H1 (cell line): ENCODE measurements around the gene TMEM151A.
A peak's percentile ranks its signal among the peaks of the same experiment; 100 is the strongest.

Experiments used
- CREB1 ChIP-seq: IDR thresholded peaks from 2 replicates; pipeline ENCODE4 v1.6.1; 2012; ENCODE audit warnings: inconsistent platforms
- POLR2AphosphoS5 ChIP-seq: IDR thresholded peaks from 2 replicates; pipeline ENCODE4 v1.6.1; 2011; ENCODE audit warnings: low read depth, low read length
- TF ChIP-seq, protein P1 (sequence below): IDR thresholded peaks from 2 replicates; pipeline ENCODE4 v1.6.1; 2011; ENCODE audit warnings: low read depth, mild to moderate bottlenecking, low read length; ENCODE audit not compliant: insufficient read depth

DNA sequence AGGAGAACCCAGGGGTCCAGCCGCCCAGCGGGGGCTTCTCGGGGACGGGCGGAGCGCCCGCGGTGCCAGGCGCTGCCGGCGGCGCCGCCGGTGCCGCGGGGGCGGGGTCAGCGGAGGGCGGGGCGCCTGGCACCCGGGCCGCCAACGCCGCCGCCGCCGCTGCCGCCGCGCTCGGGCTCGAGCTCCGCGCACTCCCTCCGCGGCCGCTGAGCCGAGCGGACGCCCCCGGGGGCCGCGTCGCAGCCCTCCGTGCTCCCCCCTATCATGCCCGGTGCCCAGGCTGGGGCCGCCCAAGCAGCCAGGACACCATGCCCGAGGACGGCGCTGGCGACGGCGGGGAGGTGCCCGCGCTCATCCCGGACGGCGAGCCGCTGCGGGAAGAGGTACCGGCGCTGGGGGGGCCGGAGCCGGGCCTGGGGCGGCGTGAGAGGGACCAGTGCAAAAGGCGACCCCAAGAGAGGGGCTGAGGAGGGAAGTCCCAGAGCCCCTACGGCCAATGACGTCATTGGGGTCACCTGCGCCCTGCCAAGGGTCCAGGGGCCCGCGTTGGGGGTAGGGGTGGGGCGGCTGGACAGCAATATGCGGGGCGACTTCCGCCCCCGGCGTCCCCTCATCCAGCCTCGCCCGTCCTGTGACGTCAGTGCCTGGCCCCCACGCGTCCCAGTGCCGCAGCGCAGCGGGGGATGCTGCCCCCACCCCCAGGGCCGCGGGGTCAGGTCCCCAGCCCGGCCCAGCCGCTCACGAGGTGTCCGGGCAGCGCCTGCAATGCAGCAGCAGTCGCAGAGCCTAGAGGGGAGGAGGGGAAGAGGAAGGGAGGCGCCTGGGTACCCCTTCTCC lies at the start of gene TMEM151A:
- TF ChIP-seq, protein P1, sequence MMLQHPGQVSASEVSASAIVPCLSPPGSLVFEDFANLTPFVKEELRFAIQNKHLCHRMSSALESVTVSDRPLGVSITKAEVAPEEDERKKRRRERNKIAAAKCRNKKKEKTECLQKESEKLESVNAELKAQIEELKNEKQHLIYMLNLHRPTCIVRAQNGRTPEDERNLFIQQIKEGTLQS: no peak
- TF ChIP-seq CREB1: peak; percentile 65
- no peak for TF ChIP-seq POLR2AphosphoS5
